Measurements from ENCODE around the gene PANK4.

GRCh38 chr1:2465371-2466269, 60.8 kb downstream of the PANK4 start:
- no peak for TF ChIP-seq POLR2A (IDR thresholded peaks at IDR 0.05)
- no peak for TF ChIP-seq CTCF (IDR thresholded peaks at IDR 0.05)

Measured in Peyer's patch (tissue), 4 donors.